ENCODE data around the gene HOPX.
"Not testable (repeated sequence)": the region's sequence is repeated elsewhere in the genome, so short reads cannot be mapped to it uniquely, and the experiment has no call there.

The HOPX gene

GRCh38 chr4:56606385-56606784, 74.7 kb downstream of the HOPX start:
- H3K4me3 ChIP-seq (ENCODE audit: low read depth, low read length), result no peak overlapping the region
- no peak for TF ChIP-seq CTCF (IDR thresholded peaks at IDR 0.05; ENCODE audit: borderline replicate concordance, insufficient read depth, low read depth, low read length)

GRCh38 chr4:56605464-56605863, 75.6 kb downstream of the HOPX start:
- H3K4me3 ChIP-seq (ENCODE audit: low read depth, low read length), result not testable (repeated sequence)

- no peak overlapping the region for H3K4me3 ChIP-seq (ENCODE audit: low read depth, low read length)
- TF ChIP-seq CTCF (IDR thresholded peaks at IDR 0.05; ENCODE audit: borderline replicate concordance, insufficient read depth, low read depth, low read length), result no peak
Observed at GRCh38 chr4:56603297-56603696, 77.8 kb downstream of the HOPX start.

All from GM12875 (cell line).